A673 (cell line): ENCODE measurements around the gene LMO7.

Experiments used
- EZH2 ChIP-seq: fragments of 200-600 bp; sonication (generic); IDR thresholded peaks from 2 replicates; pipeline ENCODE4 v1.6.1; 2017; ENCODE audit warnings: borderline replicate concordance, low read depth, mild to moderate bottlenecking, mixed read lengths, antibody characterized with exemption, low read length; ENCODE audit not compliant: poor library complexity, severe bottlenecking
- TF ChIP-seq, protein P1 (sequence below): fragments of 300-800, 200-600 bp; sonication (generic); conservative IDR thresholded peaks from 2 replicates; pipeline ENCODE4 v1.5.1; 2017; ENCODE audit warnings: low read depth, mild to moderate bottlenecking, antibody characterized with exemption, low read length, moderate library complexity, mixed read lengths

DNA sequence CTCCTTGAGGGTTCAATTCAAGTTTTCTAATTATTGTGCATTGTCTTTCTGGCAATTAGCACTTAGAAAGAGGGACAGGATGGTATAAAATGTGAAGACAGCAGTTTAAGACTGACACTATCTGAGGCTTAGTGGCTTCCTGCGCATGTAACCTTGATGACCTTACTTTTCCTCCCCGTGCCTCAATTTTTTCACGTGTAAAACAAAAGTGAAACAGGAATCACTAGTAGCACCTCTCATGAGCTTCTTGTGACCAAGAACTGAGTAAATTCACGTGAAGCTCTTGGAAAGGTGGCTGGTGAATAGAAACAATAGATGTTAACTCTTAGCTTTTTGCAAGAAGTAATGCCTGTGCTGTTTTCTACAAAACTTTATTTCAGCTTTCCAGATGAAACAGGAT is 233.9 kb downstream of the LMO7 start:
- TF ChIP-seq, protein P1, sequence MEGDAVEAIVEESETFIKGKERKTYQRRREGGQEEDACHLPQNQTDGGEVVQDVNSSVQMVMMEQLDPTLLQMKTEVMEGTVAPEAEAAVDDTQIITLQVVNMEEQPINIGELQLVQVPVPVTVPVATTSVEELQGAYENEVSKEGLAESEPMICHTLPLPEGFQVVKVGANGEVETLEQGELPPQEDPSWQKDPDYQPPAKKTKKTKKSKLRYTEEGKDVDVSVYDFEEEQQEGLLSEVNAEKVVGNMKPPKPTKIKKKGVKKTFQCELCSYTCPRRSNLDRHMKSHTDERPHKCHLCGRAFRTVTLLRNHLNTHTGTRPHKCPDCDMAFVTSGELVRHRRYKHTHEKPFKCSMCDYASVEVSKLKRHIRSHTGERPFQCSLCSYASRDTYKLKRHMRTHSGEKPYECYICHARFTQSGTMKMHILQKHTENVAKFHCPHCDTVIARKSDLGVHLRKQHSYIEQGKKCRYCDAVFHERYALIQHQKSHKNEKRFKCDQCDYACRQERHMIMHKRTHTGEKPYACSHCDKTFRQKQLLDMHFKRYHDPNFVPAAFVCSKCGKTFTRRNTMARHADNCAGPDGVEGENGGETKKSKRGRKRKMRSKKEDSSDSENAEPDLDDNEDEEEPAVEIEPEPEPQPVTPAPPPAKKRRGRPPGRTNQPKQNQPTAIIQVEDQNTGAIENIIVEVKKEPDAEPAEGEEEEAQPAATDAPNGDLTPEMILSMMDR = no peak
- TF ChIP-seq EZH2 = no peak
